ENCODE measurements around the gene ALAS1.

DNA sequence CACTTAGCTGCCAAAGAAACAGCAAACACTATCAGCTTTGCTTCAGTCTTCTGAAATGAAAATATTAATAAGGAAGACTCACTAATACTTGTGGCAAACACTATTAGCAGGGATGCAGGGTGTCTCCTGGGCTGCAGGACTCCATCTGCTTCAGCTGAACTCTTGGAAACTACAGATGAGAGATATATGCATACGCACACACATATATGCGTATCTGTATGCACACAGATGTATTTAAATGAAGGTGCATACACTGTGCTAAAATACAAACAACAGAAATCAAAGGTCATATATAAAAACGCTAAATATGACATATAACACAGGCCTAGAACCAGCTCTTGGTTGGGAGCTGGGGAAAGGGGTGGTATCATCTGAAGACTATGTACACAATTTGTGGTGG is 58.2 kb downstream of the ALAS1 start:
- TF ChIP-seq, protein P1, sequence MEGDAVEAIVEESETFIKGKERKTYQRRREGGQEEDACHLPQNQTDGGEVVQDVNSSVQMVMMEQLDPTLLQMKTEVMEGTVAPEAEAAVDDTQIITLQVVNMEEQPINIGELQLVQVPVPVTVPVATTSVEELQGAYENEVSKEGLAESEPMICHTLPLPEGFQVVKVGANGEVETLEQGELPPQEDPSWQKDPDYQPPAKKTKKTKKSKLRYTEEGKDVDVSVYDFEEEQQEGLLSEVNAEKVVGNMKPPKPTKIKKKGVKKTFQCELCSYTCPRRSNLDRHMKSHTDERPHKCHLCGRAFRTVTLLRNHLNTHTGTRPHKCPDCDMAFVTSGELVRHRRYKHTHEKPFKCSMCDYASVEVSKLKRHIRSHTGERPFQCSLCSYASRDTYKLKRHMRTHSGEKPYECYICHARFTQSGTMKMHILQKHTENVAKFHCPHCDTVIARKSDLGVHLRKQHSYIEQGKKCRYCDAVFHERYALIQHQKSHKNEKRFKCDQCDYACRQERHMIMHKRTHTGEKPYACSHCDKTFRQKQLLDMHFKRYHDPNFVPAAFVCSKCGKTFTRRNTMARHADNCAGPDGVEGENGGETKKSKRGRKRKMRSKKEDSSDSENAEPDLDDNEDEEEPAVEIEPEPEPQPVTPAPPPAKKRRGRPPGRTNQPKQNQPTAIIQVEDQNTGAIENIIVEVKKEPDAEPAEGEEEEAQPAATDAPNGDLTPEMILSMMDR (conservative IDR thresholded peaks at IDR 0.05; ENCODE audit: low read depth, low read length), result no peak
- TF ChIP-seq EZH2 (IDR thresholded peaks at IDR 0.05; ENCODE audit: borderline replicate concordance, low read depth, low read length, poor library complexity, severe bottlenecking), result no peak

Measured in A673 (cell line).